Chondrocyte (in vitro differentiated cells): Measurements from ENCODE around the gene SYCP3. TPM values are rescaled to one million over a fixed set of nuclear protein-coding genes. Genes with fewer than 3 reads are reported as not detected.

Experiments
- DNase-seq: peaks from one replicate; pipeline ENCODE4 v3.0.0; 2021; ENCODE audit warnings: mixed read lengths, low spot score
- H3K27ac Mint-ChIP-seq: one replicate; pipeline ENCODE4 v1.8.0; 2021; ENCODE audit warnings: mild to moderate bottlenecking, moderate library complexity, mixed read lengths; ENCODE audit not compliant: unreplicated experiment
- H3K27me3 Mint-ChIP-seq: 2 replicates; pipeline ENCODE4 v1.8.0; 2021; ENCODE audit warnings: low read depth, mixed read lengths
- H3K36me3 Mint-ChIP-seq: 2 replicates; pipeline ENCODE4 v1.8.0; 2021; ENCODE audit warnings: low read depth, mixed read lengths
- H3K4me1 Mint-ChIP-seq: 2 replicates; pipeline ENCODE4 v1.8.0; 2021; ENCODE audit warnings: low read depth, mild to moderate bottlenecking, mixed read lengths
- H3K4me3 Mint-ChIP-seq: one replicate; pipeline ENCODE4 v1.8.0; 2021; ENCODE audit warnings: mild to moderate bottlenecking, moderate library complexity, mixed read lengths; ENCODE audit not compliant: unreplicated experiment
- H3K9me3 Mint-ChIP-seq: 2 replicates; pipeline ENCODE4 v1.8.0; 2021; ENCODE audit warnings: low read depth, mixed read lengths
- CTCF ChIP-seq: fragments of 200-600 bp; sonication (generic); IDR thresholded peaks from 2 replicates; pipeline ENCODE4 v1.5.0; 2021; ENCODE audit warnings: antibody characterized with exemption, mild to moderate bottlenecking, moderate library complexity
- total RNA-seq: library from RNA; stranded (reverse); gene quantifications from 3 replicates; pipeline ENCODE4 v1.2.1, GENCODE V29; 2021

Gene SYCP3
- total RNA-seq, 1 donor from 2014 or later = 0.05 TPM

GRCh38 chr12:101777978-101778377 is 38.7 kb upstream of the SYCP3 start:
- Mint-ChIP-seq H3K4me1 (peaks cover 17% of the 10 kb centered on the region), H3K36me3 (peaks cover 4% of the 10 kb centered on the region), H3K9me3 (no peaks in the 10 kb centered on the region), H3K4me3 (no peak overlapping the region), H3K27me3 (no peaks in the 10 kb centered on the region), H3K27ac (peak overlapping the region; percentile 79)
- TF ChIP-seq CTCF = no peak
- no peak for DNase-seq

DNA sequence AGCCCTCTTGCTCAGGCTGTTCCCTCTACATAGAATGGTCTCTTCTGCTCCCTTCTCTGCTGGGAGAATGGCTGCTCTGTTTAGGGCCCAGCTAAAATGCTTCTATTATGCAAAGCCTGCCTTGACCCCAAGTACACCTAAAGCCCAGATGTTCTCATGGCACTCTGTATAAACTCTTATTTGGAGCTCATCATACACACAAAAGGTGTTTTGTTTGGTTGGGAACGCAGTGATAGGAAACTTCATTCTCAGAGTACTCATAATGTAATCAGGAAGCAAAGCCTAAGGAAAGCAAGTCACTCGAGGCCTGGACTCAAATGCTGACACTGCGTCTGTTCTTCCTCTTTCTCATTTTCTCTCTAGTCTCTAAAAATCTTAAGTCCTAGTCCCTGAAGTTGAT is 38.2 kb upstream of the SYCP3 start:
- Mint-ChIP-seq H3K27me3 (no peaks in the 10 kb centered on the region), H3K36me3 (peaks cover 4% of the 10 kb centered on the region), H3K4me3 (no peak overlapping the region), H3K9me3 (no peaks in the 10 kb centered on the region), H3K4me1 (peaks cover 12% of the 10 kb centered on the region), H3K27ac (no peak overlapping the region)
- TF ChIP-seq CTCF = no peak
- DNase-seq = no peak

GRCh38 chr12:101775816-101776215 is 36.6 kb upstream of the SYCP3 start:
- Mint-ChIP-seq H3K36me3 (peaks cover 4% of the 10 kb centered on the region), H3K4me1 (peaks cover 9% of the 10 kb centered on the region), H3K4me3 (no peak overlapping the region), H3K27me3 (no peaks in the 10 kb centered on the region), H3K9me3 (no peaks in the 10 kb centered on the region), H3K27ac (no peak overlapping the region)
- no peak for DNase-seq
- no peak for TF ChIP-seq CTCF

- peak; percentile 98 for TF ChIP-seq CTCF
- DNase-seq = no peak
- Mint-ChIP-seq H3K27ac (no peak overlapping the region), H3K36me3 (peaks cover 9% of the 10 kb centered on the region), H3K4me1 (peaks cover 9% of the 10 kb centered on the region), H3K4me3 (no peak overlapping the region), H3K9me3 (no peaks in the 10 kb centered on the region), H3K27me3 (no peaks in the 10 kb centered on the region)
These were observed 34.4 kb upstream of the SYCP3 start for GRCh38 chr12:101773650-101774162.

- H3K4me1 Mint-ChIP-seq = no peaks in the 10 kb centered on the region
- no peak for TF ChIP-seq CTCF
- peaks cover 6% of the 10 kb centered on the region for H3K36me3 Mint-ChIP-seq
- H3K27ac Mint-ChIP-seq = no peak overlapping the region
- H3K9me3 Mint-ChIP-seq = no peaks in the 10 kb centered on the region
- no peaks in the 10 kb centered on the region for H3K27me3 Mint-ChIP-seq
- no peak overlapping the region for H3K4me3 Mint-ChIP-seq
- no peak for DNase-seq
These were observed 32.9 kb upstream of the SYCP3 start for GRCh38 chr12:101772012-101772775.
